ENCODE results near the gene ILDR2. TPM values are rescaled to one million over a fixed set of nuclear protein-coding genes. Genes with fewer than 3 reads are reported as not detected.

The ILDR2 gene
- polyA plus RNA-seq, 1 of the 3 experiments (the other 2 are of a cell fraction): 0.05 TPM

DNA sequence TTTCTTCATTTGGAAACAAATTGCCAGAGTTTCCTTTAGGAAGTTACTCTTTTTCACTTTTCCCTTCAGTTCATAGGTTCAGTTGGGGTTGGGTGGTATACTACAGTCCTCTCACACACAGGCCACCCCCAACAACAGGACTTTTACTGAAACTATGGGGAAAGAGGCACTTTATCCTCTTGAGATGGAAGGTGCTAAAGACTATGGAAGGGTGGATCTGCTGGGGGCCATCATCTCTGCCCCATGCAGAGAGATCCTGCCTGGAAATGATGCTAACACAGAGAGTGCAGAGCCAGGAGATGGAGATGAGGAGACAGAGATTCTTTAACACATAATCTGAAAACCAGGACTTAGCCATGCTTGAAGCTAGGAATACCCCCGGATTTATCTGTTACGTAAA lies 24.3 kb downstream of the ILDR2 start:
- Histone ChIP-seq H3K4me2 (no peak overlapping the region), H3F3A (replicated peaks; ENCODE audit: insufficient read depth) (no peaks in the 10 kb centered on the region), H3K9me3 (no peaks in the 10 kb centered on the region), H3K79me2 (ENCODE audit: insufficient read depth) (no peaks in the 10 kb centered on the region), H3K4me3 (ENCODE audit: low read depth in 2 of 2, low read length in 1 of 2) (no peak overlapping the region), H4K20me1 (ENCODE audit: insufficient read depth) (no peaks in the 10 kb centered on the region), H3K27ac (ENCODE audit: low read depth in 2 of 2, low read length in 1 of 2) (no peak overlapping the region), H3K36me3 (replicated peaks in 1 of 2; ENCODE audit: control insufficient read depth in 1 of 2, insufficient read depth in 2 of 2, low read length in 1 of 2) (no peaks in the 10 kb centered on the region), H3K27me3 (ENCODE audit: insufficient read depth) (peaks cover 22% of the 10 kb centered on the region; the same call in 1 of the 2 replicates), H2AFZ (ENCODE audit: low read depth) (no peak overlapping the region), H3K9me2 (no peaks in the 10 kb centered on the region), H3K4me1 (ENCODE audit: control insufficient read depth in 1 of 2, insufficient read depth in 2 of 2, low read depth in 1 of 2, low read length in 1 of 2) (peaks cover 0 to 5% of the 10 kb centered on the region in 2 experiments; a peak in 1 of 4 replicates), H3K9ac (no peak overlapping the region)
- WGBS (ENCODE audit: low lambda C conversion rate): 23% methylated on average over 2 of the region's 2 CpGs
- ChIA-PET POLR2A (no interaction called here), CTCF (no interaction called here)
- TF ChIP-seq POLR2AphosphoS5 (IDR thresholded peaks at IDR 0.05; ENCODE audit: low read depth, low read length): no peak
- TF ChIP-seq FOXM1 (IDR thresholded peaks at IDR 0.05; ENCODE audit: low read depth): no peak
- TF ChIP-seq YY1 (IDR thresholded peaks at IDR 0.05; ENCODE audit: low read depth): no peak
- TF ChIP-seq RFX5 (IDR thresholded peaks at IDR 0.05; ENCODE audit: low read length): no peak
- no peak for TF ChIP-seq TAF1 (IDR thresholded peaks at IDR 0.05; ENCODE audit: borderline replicate concordance, low read depth, low read length)
- no peak for TF ChIP-seq EP300 (IDR thresholded peaks at IDR 0.05; ENCODE audit: borderline replicate concordance in 1 of 2, low read depth in 1 of 2, low read length in 1 of 2)
- no peak for TF ChIP-seq MEF2A (IDR thresholded peaks at IDR 0.05; ENCODE audit: borderline replicate concordance, low read depth)
- TF ChIP-seq, protein P1, sequence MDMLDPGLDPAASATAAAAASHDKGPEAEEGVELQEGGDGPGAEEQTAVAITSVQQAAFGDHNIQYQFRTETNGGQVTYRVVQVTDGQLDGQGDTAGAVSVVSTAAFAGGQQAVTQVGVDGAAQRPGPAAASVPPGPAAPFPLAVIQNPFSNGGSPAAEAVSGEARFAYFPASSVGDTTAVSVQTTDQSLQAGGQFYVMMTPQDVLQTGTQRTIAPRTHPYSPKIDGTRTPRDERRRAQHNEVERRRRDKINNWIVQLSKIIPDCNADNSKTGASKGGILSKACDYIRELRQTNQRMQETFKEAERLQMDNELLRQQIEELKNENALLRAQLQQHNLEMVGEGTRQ (IDR thresholded peaks at IDR 0.05; ENCODE audit: borderline replicate concordance, low read depth, low read length): no peak
- no peak for TF ChIP-seq TEAD4 (IDR thresholded peaks at IDR 0.05; ENCODE audit: borderline replicate concordance, insufficient read depth)
- TF ChIP-seq FOXJ3 (CRISPR knock-in tag; IDR thresholded peaks at IDR 0.05): no peak
- no peak for TF ChIP-seq SIN3A (IDR thresholded peaks at IDR 0.05; ENCODE audit: borderline replicate concordance, low read depth, low read length)
- no peak for TF ChIP-seq EZH2phosphoT487 (IDR thresholded peaks at IDR 0.05; ENCODE audit: borderline replicate concordance, low read depth)
- TF ChIP-seq GATA2 (CRISPR knock-in tag; IDR thresholded peaks at IDR 0.05): no peak
- no peak for DNase-seq

DNA sequence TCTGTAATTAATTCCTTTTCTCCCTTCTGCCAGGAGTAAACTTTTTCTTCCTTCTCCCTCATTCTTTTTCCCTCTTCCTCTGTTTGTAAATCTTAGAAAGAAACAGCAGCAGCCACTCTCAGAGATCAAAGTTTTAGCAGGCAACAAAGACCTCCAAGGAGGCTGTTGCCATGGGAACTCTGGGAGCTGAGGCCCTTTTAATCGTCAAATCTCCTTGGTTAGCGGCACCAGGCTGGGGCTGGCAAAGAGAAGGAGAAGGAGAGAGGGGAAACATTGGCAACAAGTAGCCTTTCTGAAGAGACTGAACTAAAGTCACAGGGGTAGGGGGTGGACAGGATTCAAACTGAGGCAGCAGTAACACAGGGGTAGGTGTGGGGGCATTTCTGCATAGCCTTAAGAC lies 25.2 kb downstream of the ILDR2 start:
- no peak for DNase-seq
- ChIA-PET CTCF (interaction anchor here (3.3 kb wide), 1 partner anchor 40 kb away, joined by 16 read pairs; no protein-coding TSS in a partner anchor), POLR2A (no interaction called here)
- no peak overlapping the region for H3K4me3 ChIP-seq (ENCODE audit: low read depth in 2 of 2, low read length in 1 of 2)
- peaks cover 0 to 5% of the 10 kb centered on the region in 2 experiments; a peak in 1 of 4 replicates for H3K4me1 ChIP-seq (ENCODE audit: control insufficient read depth in 1 of 2, insufficient read depth in 2 of 2, low read depth in 1 of 2, low read length in 1 of 2)
- H3K27ac ChIP-seq (ENCODE audit: low read depth in 2 of 2, low read length in 1 of 2): no peak overlapping the region
- peaks cover 22% of the 10 kb centered on the region; the same call in 1 of the 2 replicates for H3K27me3 ChIP-seq (ENCODE audit: insufficient read depth)
- WGBS (ENCODE audit: low lambda C conversion rate): 4% methylated on average over 2 of the region's 2 CpGs
- H3K9me2 ChIP-seq: no peaks in the 10 kb centered on the region
- H3K9me3 ChIP-seq: no peaks in the 10 kb centered on the region
- H3K79me2 ChIP-seq (ENCODE audit: insufficient read depth): no peaks in the 10 kb centered on the region
- H3K9ac ChIP-seq: no peak overlapping the region
- no peak overlapping the region for H2AFZ ChIP-seq (ENCODE audit: low read depth)
- H4K20me1 ChIP-seq (ENCODE audit: insufficient read depth): no peaks in the 10 kb centered on the region
- no peak overlapping the region for H3K4me2 ChIP-seq
- no peaks in the 10 kb centered on the region for H3F3A ChIP-seq (replicated peaks; ENCODE audit: insufficient read depth)
- no peaks in the 10 kb centered on the region for H3K36me3 ChIP-seq (replicated peaks in 1 of 2; ENCODE audit: control insufficient read depth in 1 of 2, insufficient read depth in 2 of 2, low read length in 1 of 2)
- no peak for TF ChIP-seq SIN3A (IDR thresholded peaks at IDR 0.05; ENCODE audit: borderline replicate concordance, low read depth, low read length)
- no peak for TF ChIP-seq RAD21 (IDR thresholded peaks at IDR 0.05; ENCODE audit: low read length)
- TF ChIP-seq, protein P2, sequence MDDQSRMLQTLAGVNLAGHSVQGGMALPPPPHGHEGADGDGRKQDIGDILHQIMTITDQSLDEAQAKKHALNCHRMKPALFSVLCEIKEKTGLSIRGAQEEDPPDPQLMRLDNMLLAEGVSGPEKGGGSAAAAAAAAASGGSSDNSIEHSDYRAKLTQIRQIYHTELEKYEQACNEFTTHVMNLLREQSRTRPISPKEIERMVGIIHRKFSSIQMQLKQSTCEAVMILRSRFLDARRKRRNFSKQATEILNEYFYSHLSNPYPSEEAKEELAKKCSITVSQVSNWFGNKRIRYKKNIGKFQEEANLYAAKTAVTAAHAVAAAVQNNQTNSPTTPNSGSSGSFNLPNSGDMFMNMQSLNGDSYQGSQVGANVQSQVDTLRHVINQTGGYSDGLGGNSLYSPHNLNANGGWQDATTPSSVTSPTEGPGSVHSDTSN (IDR thresholded peaks at IDR 0.05): no peak
- TF ChIP-seq FOXM1 (IDR thresholded peaks at IDR 0.05; ENCODE audit: low read depth): no peak
- TF ChIP-seq TEAD4 (IDR thresholded peaks at IDR 0.05; ENCODE audit: borderline replicate concordance, insufficient read depth): no peak
- TF ChIP-seq RXRA (IDR thresholded peaks at IDR 0.05; ENCODE audit: borderline replicate concordance, low read depth): no peak
- TF ChIP-seq MEF2A (IDR thresholded peaks at IDR 0.05; ENCODE audit: borderline replicate concordance, low read depth): no peak
- TF ChIP-seq EP300 (IDR thresholded peaks at IDR 0.05; ENCODE audit: borderline replicate concordance in 1 of 2, low read depth in 1 of 2, low read length in 1 of 2): no peak
- no peak for TF ChIP-seq TAF1 (IDR thresholded peaks at IDR 0.05; ENCODE audit: borderline replicate concordance, low read depth, low read length)
- no peak for TF ChIP-seq POLR2AphosphoS5 (IDR thresholded peaks at IDR 0.05; ENCODE audit: low read depth, low read length)
- no peak for TF ChIP-seq EZH2phosphoT487 (IDR thresholded peaks at IDR 0.05; ENCODE audit: borderline replicate concordance, low read depth)
- no peak for TF ChIP-seq YY1 (IDR thresholded peaks at IDR 0.05; ENCODE audit: low read depth)
- TF ChIP-seq FOSL2 (IDR thresholded peaks at IDR 0.05; ENCODE audit: borderline replicate concordance, low read depth): no peak
- no peak for TF ChIP-seq IRF3 (IDR thresholded peaks at IDR 0.05; ENCODE audit: low read depth, low read length)
- TF ChIP-seq, protein P3, sequence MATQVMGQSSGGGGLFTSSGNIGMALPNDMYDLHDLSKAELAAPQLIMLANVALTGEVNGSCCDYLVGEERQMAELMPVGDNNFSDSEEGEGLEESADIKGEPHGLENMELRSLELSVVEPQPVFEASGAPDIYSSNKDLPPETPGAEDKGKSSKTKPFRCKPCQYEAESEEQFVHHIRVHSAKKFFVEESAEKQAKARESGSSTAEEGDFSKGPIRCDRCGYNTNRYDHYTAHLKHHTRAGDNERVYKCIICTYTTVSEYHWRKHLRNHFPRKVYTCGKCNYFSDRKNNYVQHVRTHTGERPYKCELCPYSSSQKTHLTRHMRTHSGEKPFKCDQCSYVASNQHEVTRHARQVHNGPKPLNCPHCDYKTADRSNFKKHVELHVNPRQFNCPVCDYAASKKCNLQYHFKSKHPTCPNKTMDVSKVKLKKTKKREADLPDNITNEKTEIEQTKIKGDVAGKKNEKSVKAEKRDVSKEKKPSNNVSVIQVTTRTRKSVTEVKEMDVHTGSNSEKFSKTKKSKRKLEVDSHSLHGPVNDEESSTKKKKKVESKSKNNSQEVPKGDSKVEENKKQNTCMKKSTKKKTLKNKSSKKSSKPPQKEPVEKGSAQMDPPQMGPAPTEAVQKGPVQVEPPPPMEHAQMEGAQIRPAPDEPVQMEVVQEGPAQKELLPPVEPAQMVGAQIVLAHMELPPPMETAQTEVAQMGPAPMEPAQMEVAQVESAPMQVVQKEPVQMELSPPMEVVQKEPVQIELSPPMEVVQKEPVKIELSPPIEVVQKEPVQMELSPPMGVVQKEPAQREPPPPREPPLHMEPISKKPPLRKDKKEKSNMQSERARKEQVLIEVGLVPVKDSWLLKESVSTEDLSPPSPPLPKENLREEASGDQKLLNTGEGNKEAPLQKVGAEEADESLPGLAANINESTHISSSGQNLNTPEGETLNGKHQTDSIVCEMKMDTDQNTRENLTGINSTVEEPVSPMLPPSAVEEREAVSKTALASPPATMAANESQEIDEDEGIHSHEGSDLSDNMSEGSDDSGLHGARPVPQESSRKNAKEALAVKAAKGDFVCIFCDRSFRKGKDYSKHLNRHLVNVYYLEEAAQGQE (IDR thresholded peaks at IDR 0.05; ENCODE audit: low read depth, low read length): no peak
- TF ChIP-seq NRF1 (IDR thresholded peaks at IDR 0.05; ENCODE audit: low read depth, low read length): no peak
